ENCODE data around the gene RAPH1. TPM values are rescaled to one million over a fixed set of nuclear protein-coding genes. Genes with fewer than 3 reads are reported as not detected.

The RAPH1 gene
- total RNA-seq, 4 donors from 2014 or later: 17.1 to 39.6 (median 21.7) TPM

DNA sequence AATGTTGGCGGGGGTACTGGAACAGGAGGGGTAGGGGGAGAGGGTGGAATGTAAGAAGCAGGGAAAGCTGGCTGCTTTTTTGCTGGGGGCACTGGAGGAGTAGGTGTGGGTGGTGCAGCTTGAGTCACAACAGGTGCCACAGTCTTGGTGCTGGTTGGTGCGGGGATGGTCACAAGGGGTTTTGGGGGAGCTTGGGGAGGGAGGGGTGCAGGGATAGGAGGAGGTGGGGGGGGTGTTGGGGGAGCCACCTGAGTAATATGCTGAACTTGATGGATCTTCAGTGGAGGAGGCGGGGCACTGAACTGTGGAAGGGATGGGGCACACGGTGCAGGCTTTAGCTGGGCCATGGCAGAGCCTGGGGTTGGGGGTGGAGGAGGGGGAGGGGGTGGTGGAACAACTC is 94.4 kb downstream of the RAPH1 start:
- no peak for ATAC-seq
- no peak for TF ChIP-seq POLR2AphosphoS5 (IDR thresholded peaks at IDR 0.05)
- TF ChIP-seq, protein P1, sequence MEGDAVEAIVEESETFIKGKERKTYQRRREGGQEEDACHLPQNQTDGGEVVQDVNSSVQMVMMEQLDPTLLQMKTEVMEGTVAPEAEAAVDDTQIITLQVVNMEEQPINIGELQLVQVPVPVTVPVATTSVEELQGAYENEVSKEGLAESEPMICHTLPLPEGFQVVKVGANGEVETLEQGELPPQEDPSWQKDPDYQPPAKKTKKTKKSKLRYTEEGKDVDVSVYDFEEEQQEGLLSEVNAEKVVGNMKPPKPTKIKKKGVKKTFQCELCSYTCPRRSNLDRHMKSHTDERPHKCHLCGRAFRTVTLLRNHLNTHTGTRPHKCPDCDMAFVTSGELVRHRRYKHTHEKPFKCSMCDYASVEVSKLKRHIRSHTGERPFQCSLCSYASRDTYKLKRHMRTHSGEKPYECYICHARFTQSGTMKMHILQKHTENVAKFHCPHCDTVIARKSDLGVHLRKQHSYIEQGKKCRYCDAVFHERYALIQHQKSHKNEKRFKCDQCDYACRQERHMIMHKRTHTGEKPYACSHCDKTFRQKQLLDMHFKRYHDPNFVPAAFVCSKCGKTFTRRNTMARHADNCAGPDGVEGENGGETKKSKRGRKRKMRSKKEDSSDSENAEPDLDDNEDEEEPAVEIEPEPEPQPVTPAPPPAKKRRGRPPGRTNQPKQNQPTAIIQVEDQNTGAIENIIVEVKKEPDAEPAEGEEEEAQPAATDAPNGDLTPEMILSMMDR (IDR thresholded peaks at IDR 0.05): no peak
- no peak for TF ChIP-seq EP300 (IDR thresholded peaks at IDR 0.05)
- no peak for TF ChIP-seq POLR2A (IDR thresholded peaks at IDR 0.05)
- H3K36me3 ChIP-seq: peaks cover 0 to 83% of the 10 kb centered on the region in 2 donors
- H3K4me1 ChIP-seq: no peaks in the 10 kb centered on the region
- no peak overlapping the region for H3K4me3 ChIP-seq
- 70% methylated on average over 3 of the region's 4 CpGs; no CpG with 5 or more reads in 1 of the 2 donors for WGBS, 2 donors (ENCODE audit: low coverage in 1 of 2)
- H3K9me3 ChIP-seq: no peaks in the 10 kb centered on the region
- H3K27ac ChIP-seq: no peak overlapping the region
- no peaks in the 10 kb centered on the region for H3K27me3 ChIP-seq

DNA sequence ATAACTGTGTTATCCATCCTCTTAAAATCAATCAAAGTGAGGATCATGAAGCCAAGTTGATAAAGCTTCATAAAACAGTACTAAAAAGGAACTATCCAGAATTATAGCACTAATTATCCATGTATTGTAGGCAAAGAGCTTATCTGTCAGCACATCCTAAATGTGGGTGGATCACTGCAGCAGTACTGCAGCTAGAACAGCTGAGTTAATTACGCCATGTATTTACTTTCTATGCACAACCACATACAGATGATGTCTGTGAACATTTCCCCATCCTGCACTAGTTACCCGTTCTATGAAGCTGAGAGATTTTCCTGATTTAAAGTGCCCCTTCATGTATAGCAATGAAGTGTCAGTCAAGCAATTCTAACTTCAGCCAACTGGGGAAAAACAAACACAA is 96.6 kb downstream of the RAPH1 start:
- WGBS, 2 donors (ENCODE audit: low coverage in 1 of 2): 75 to 90% methylated on average over 2 of the region's 2 CpGs
- TF ChIP-seq POLR2AphosphoS5 (IDR thresholded peaks at IDR 0.05) (no peak), EP300 (IDR thresholded peaks at IDR 0.05) (no peak), POLR2A (IDR thresholded peaks at IDR 0.05) (no peak)
- TF ChIP-seq, protein P1 (IDR thresholded peaks at IDR 0.05): no peak
- Histone ChIP-seq H3K36me3 (peaks cover 0 to 72% of the 10 kb centered on the region in 2 donors), H3K27ac (no peak overlapping the region), H3K4me1 (peaks cover 0 to 5% (median 0%) of the 10 kb centered on the region in 3 donors), H3K27me3 (no peaks in the 10 kb centered on the region), H3K9me3 (no peaks in the 10 kb centered on the region), H3K4me3 (no peak overlapping the region)
- ATAC-seq: no peak

DNA sequence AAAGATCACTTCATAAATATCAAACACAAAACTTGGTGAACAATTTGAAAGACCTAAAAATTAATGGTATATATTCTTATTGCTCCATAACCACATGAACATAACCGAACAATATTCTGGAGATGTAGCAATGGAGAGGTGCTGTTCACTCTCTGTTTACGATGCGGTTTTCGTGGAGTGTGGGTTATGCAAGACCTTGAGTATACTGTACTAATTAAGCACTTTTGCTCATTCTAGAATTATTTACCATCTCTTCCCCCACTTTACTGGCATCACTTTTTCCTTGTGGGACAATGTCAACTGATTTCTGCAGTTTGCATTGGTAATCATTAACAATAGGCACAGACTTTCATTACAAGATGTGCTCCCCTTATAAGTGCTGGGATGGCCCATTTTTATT is 97.6 kb downstream of the RAPH1 start:
- Histone ChIP-seq H3K4me1 (peaks cover 0 to 5% (median 0%) of the 10 kb centered on the region in 3 donors), H3K27ac (no peak overlapping the region), H3K27me3 (no peaks in the 10 kb centered on the region), H3K9me3 (no peaks in the 10 kb centered on the region), H3K36me3 (peaks cover 0 to 62% of the 10 kb centered on the region in 2 donors), H3K4me3 (no peak overlapping the region)
- WGBS, 2 donors (ENCODE audit: low coverage in 1 of 2): 91 to 100% methylated on average over 4 of the region's 4 CpGs
- no peak for ATAC-seq
- TF ChIP-seq EP300 (IDR thresholded peaks at IDR 0.05): no peak
- no peak for TF ChIP-seq POLR2A (IDR thresholded peaks at IDR 0.05)
- no peak for TF ChIP-seq POLR2AphosphoS5 (IDR thresholded peaks at IDR 0.05)
- TF ChIP-seq, protein P1 (IDR thresholded peaks at IDR 0.05): no peak

DNA sequence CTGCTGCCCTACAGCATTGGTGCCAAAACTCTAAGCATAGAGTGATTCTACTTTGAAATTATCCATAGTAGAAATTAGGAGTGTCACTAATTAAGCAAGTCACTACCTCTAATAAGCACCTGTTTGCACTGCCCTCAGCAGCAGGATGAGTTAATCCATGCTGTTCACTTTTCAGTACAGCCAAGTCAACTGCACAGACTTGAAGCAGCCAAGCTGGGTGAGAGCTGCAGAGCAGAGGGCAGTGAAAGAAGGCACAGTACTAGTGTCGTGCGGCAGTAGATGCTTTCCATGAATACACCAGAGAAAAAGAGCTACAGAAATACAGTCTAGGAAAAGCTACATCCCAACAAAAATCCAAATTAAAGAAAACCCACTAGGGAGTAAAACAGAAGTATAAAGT is 98.6 kb downstream of the RAPH1 start:
- ATAC-seq: no peak
- no peak overlapping the region for H3K4me3 ChIP-seq
- TF ChIP-seq POLR2AphosphoS5 (IDR thresholded peaks at IDR 0.05) (no peak), POLR2A (IDR thresholded peaks at IDR 0.05) (no peak), EP300 (IDR thresholded peaks at IDR 0.05) (no peak)
- TF ChIP-seq, protein P1 (IDR thresholded peaks at IDR 0.05): no peak
- WGBS, 2 donors (ENCODE audit: low coverage in 1 of 2): 70 to 78% methylated on average over 2 of the region's 2 CpGs
- H3K9me3 ChIP-seq: no peaks in the 10 kb centered on the region
- no peak overlapping the region for H3K27ac ChIP-seq
- peaks cover 0 to 52% of the 10 kb centered on the region in 2 donors for H3K36me3 ChIP-seq
- H3K27me3 ChIP-seq: no peaks in the 10 kb centered on the region
- H3K4me1 ChIP-seq: peaks cover 0 to 10% (median 0%) of the 10 kb centered on the region in 3 donors

DNA sequence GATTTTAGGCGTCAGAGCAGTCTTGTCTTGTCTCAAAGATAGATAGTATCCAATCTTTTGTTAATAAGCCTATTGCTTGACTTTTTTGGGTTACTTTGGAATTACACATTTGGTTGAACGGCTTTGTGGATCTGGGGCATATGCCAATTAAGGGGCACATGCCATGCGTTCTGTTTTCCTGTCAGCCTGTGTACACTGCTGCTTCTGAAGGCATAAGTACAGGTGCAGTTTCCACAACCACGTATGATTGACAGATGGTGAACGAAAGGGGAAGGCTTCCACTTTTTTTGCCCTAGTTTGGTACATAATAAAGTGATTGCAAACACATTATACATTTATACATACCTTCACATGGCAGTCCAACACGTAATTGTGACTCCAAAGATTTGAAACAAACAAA is 102.3 kb downstream of the RAPH1 start:
- Histone ChIP-seq H3K9me3 (no peaks in the 10 kb centered on the region), H3K4me1 (peaks cover 0 to 25% (median 0%) of the 10 kb centered on the region in 3 donors), H3K27me3 (no peaks in the 10 kb centered on the region), H3K36me3 (peaks cover 0 to 28% of the 10 kb centered on the region in 2 donors), H3K27ac (no peak overlapping the region), H3K4me3 (no peak overlapping the region)
- ATAC-seq: no peak
- WGBS, 2 donors (ENCODE audit: low coverage in 1 of 2): 83 to 87% methylated on average over 6 of the region's 6 CpGs
- TF ChIP-seq POLR2AphosphoS5 (IDR thresholded peaks at IDR 0.05): no peak
- TF ChIP-seq, protein P1 (IDR thresholded peaks at IDR 0.05): no peak
- TF ChIP-seq POLR2A (IDR thresholded peaks at IDR 0.05): no peak
- no peak for TF ChIP-seq EP300 (IDR thresholded peaks at IDR 0.05)

Data from gastroesophageal sphincter (tissue), 4 donors.